NCI-H1417 treated with DMSO at 0.1 percent for 48 hours (cell line): ENCODE results near the gene CPA4.

Source experiments
- DNase-seq: peaks from one replicate; lab custom pipeline; 2025; lab: John Stamatoyannopoulos, UW

CPA4 gene

DNA sequence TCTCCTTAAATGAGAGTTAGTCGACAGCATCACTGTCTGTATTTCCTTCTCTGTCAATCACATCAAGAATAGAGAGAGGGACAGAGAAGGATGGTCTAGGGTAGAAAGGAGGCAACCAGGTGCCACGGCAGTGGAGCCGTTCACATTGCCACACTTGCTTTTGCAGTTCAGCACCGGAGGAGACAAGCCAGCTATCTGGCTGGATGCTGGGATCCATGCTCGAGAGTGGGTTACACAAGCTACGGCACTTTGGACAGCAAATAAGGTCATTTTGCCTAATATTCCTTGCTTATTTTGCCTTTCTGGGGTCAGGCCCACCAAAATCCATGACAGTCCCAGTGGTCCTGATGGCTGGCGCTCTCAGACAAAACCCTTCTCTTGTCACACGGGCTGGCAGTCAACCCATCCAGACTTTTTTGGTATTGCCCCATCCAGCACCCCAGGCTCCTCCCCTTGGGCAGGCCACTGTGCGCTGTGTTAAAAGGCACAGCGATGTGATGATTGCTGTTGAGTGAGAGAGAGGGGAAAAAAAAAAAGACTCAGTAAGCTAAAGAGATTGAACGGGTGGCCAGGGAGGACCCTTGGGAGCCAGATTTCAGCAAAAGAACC is 17.9 kb upstream of the CPA4 start:
- DNase-seq: no peak

DNA sequence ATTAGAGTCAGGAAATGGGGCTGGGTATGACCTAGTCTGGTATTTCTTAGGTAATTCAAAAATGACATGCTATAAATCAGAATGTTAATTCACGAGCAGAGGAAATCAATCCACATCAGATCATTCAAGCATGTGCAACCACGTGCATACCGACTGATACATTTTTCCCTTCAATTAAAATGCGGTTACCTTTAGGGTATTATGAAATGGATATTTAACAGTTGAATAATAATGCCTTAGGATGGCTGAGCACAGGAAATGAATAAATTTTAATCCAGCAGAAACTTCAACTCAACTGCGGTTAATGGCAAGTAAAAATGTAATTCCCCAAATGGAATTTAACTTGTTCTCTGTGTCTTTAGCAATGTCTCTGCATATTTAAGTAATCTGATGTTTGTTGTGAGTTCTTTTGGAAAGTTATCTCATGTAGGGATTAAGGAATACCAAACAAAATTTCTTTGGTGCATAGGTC is 17.1 kb upstream of the CPA4 start:
- DNase-seq: no peak

DNA sequence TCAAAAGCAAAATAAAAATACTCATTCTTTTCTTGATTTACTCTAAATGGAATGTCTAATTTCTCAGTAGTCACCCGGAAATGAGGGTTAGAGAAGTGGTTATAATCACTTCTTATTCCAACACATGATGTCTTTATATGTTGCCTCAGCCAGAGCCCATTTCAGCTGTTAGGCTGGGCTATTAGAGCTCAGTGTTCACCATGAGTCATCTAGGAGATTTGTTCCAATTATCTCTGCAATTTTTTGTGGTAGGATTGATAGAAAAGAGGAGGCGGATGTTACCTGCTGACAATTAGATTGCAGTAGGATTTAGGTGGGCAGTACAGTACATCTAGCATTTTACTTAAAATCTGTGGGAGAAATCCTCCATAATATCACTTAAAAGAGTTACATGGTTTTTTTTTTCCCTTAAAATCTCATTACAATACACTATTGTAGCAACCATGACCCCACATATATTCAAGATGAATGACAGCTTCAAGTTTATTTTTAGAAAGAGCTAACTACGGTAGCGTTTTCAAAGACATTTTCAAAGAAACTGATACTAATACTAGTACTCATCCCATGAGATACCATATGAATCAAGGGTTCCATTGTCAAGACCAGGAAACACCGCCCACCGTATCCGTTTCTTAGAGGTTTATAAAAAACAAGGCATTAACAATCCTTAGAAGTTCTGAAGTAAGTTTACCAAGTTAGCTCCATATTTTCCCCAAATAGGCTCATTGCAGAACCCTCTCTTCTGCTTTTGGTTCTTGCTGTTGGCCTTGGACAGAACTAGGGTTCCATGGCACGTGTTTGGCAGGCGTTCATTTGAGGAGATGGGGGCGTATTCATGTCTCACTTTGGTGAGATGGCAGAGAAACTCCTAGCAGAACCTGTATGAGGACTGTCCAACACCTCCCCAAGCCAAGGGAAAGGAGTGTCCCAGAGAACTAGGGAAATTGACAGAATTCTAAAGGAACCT is 15.9 kb upstream of the CPA4 start:
- DNase-seq: no peak

DNA sequence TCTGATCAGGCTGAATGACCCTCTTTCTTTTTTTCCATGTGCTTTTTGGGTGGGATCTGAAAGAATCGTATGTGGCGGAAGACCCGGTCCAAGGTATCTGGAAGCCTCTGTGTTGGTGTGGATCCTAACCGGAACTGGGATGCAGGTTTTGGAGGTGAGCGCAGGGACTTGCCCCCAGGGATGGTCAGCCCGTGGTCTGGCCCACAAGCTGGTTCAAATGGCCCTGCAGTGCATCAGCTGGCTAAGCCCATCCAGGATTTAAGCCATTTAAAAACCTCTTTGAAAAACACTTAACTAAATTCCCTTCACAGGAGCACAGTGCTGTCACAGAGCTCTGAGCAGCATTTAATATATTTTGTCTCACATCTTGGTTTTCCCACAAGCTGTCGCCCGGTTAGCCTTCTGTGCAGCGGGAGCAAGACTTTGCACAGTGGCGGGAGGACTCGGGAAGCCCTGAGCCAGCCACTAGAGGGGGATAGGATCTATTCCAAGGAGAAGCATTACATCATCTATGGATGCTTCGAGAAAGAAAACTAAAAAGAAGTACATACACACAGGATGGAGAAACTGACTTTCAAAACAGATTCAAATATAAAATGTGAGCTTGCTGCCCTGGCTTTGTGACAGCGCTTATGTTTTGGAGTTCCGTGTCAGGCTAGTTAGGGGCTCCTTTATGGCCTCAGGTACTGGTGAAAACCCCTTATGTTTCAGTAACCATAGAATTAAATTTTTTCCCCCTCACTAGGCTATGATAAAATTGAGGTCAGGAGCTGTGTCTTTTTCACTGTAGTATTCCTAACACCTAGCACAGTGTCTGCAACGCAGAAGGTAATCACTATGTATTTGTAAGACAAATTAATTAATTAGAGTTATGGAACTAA is 15.0 kb upstream of the CPA4 start:
- no peak for DNase-seq

DNA sequence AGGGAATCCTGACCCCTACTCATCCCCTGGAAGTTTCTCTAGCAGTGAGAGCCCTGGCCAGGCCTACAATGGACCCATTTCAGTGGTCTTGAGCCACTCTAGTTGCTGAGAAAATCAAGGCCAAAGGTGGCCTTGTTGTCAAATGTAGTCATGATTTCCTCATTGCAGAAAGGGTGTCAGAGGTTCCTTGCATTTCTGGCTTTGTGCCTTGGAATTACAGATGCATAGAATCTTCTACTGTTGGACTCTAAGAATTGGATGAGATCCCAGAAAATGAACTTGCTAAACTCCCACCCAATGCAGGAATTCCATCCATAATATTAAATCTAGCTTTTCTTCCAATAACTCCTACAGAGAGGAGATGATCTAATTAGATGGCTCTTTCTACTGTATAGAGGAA is 14.1 kb upstream of the CPA4 start:
- DNase-seq: no peak

DNA sequence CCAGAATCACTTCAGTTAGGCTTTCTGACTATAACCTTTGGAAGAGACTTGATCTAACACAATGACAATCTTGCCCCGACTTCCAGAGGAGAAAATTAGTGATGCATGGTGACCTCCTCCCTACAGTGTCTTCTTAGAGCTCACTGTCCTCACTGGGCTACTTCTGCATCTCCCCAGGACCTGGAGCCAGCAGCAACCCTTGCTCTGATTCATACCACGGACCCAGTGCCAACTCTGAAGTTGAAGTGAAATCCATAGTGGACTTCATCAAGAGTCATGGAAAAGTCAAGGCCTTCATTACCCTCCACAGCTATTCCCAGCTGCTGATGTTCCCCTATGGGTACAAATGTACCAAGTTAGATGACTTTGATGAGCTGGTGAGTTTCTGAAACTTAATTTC is 13.7 kb upstream of the CPA4 start:
- no peak for DNase-seq

DNA sequence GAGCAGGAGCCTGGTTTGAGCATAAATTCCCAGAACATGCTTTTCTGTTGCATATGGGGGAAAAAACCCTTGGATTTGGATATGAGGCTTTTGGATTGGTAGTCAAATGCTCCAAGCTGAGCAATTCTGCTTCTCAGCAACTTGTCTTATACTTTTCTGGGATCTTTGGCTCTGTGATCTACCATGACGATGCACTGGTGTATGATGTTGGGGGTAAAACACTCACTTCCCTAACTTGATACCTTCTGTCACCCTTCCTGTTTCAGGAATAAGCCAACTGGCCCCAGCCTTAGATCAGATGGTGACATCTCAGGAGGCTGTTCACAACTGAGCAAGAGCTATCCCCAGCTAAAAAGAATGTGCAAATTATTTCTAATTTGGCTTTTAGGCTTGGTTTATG is 13.1 kb upstream of the CPA4 start:
- no peak for DNase-seq

DNA sequence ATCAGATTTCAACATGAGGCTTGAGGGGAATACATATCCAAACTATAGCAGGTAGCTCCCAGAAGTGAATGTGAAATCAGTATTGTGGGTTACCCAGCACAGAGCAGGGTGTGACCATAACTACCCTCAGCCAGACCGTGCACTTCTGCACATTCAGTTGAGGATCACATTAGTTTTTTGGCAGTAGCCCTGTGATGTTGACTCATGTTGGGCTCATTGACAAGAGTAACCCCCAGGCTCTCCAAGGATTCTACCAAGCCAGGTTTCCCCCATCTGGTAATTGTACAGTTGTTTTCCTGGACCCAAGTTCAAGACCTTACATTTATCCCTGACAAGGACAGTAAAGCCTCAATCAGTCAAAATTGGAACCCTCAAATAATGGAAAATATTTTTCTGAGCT is 11.7 kb upstream of the CPA4 start:
- DNase-seq: no peak

DNA sequence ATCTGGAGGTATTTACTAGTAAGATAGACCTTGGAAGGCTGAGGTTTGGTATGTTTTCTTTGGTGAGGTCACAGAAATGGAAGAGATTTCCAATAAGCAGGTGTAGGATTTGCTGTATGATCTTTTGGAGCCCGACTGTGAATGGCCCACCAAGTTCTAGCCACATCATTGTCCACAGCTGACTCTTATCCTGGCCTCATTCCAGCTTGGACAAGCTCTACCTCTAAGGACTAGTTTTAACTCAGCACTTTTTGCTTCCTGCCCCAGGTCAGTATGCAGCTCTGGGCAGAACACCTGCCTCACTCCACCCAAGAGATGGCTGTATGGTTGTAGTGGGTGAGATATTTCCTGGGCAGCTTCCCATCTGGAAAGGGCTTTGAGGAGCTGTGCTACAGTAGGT is 6.1 kb upstream of the CPA4 start:
- DNase-seq: no peak

DNA sequence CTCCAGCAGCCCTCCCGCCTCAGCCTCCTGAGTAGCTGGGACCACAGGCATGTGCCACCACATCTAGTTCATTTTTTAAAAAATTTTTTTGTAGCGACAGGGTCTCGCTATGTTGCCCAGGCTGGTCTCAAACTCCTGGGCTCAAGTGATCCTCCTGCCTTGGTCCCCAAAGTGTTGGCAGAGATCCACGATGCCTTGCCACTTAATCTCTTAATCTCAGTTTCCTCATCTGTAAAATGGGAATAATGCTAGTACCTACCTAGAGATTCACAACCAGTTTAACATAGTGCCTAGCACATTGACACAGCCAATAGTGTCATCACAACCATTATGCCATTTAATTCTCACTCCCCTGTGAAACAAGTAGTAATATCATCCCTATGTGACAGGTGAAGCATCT is 4.8 kb upstream of the CPA4 start:
- no peak for DNase-seq

DNA sequence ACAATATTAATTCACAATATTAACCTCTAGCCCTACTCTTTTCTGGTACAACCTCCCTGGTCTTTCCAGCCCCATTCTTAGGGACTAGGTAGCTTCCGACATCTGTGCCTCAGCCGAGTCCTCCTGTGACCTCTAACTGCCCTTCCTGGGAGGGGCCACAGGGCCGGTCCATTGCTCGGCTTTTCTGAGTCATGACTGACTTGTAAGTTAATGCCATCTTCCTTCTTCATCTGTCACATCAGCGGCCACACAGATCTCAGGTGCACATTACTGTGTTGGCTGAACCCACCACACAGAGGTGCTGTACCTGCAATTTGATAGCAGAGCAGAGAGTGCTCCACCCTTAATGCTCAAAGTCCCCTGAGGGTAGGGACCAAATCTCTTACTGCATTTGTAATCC is 4.1 kb upstream of the CPA4 start:
- no peak for DNase-seq

DNA sequence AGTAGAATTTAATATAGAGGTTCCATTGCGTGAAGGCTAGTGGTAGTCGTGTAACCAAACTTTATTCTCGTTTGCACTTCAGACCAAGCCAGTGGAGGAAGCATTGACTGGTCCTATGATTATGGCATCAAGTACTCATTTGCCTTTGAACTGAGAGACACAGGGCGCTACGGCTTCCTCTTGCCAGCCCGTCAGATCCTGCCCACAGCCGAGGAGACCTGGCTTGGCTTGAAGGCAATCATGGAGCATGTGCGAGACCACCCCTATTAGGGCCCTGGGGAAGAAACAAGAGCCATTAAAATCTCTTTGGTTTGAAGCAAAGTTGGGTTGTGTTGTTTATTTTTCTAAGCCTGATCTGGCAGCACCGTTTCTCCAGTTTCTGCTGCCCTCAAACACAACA is 3.5 kb upstream of the CPA4 start:
- DNase-seq: no peak

DNA sequence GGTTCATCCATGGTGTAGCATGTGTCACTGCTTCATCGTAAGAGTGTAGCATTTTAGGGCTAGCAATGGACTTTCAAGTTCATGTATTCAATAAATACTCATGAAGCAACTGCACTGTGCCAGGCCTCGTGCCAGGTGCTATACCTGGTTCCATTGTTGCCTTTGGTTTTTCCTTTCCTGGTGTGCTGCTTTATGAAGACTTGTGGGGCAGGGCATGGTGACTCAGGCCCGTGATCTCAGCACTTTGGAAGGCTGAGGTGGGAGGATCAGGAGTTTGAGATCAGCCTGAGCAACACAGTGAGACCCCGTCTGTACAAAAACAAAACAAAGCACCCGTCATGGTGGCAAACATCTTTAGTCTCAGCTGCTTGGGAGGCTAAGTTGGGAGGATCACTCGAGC is 2.2 kb upstream of the CPA4 start:
- no peak for DNase-seq

DNA sequence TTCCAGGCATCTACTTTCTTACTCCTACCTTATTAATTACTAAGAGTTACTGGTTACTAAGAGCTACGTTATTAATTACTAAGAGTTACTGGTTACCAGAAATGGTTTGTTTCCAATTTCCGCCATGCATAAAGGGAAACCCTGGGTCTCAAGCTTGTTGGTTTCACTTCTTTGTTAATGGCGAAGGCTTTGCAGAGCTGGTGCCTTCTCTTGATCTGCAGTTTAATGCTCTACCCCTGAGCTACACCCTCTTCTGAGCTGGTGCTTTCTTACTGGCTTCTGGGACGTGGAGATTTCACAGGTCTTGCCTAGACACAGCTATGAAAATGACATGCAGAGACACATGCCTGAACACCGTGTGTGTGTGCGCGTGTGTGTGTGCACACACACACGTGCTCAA is 560 bp downstream of the CPA4 start:
- DNase-seq: no peak

DNA sequence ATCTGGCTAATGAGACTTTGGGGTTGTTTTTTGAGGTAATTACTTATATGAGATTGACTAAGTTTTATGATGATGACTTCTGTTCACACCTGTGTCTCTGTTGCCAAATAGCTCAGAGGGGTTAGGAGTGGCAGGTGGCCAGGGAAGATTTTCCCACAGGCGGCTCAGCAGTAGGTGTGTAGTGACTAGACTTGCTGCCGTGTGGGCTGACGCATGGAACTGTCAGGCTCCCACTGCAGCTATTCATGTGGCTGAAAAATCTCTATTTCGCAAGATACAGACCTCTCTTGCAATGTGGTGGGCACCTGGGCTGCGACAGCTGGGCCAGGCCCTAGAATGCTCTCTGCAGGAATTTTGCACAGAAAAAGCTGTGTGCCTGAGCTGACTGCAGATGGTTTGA is 1.4 kb downstream of the CPA4 start:
- DNase-seq: no peak

DNA sequence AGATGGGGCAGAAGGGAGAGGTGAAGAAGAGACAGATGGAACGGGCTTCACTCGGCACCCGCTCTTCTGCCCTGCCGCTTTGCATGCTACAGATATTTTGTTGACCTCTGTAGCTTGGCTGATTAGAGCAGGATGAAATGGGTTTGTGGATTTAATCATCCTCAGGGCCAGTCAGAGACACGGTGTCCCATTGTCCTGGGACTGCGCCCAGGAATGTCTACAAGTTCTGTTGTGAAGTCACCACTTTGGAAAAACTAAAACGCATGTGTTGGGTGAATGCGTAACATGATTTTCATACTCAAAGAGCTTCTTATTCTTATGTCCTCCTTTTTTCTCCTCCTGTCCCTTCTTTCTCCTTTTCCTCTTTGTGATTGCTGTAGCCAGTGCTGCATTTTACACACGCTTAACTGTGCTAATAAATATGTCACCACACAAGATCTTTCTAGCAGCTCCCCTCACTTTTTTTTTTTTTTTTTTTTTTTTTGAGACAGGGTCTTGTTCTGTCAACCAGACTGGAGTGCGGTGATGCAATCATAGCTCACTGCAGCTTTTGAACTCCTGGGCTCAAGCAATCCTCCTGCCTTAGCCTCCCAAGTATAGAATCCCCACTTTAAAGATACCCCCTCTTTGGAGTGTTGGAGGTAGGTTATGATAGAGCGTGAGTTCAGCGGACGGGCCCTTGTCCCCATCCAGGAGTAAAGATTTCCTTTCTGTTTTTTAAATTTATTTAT is 3.4 kb downstream of the CPA4 start:
- no peak for DNase-seq

DNA sequence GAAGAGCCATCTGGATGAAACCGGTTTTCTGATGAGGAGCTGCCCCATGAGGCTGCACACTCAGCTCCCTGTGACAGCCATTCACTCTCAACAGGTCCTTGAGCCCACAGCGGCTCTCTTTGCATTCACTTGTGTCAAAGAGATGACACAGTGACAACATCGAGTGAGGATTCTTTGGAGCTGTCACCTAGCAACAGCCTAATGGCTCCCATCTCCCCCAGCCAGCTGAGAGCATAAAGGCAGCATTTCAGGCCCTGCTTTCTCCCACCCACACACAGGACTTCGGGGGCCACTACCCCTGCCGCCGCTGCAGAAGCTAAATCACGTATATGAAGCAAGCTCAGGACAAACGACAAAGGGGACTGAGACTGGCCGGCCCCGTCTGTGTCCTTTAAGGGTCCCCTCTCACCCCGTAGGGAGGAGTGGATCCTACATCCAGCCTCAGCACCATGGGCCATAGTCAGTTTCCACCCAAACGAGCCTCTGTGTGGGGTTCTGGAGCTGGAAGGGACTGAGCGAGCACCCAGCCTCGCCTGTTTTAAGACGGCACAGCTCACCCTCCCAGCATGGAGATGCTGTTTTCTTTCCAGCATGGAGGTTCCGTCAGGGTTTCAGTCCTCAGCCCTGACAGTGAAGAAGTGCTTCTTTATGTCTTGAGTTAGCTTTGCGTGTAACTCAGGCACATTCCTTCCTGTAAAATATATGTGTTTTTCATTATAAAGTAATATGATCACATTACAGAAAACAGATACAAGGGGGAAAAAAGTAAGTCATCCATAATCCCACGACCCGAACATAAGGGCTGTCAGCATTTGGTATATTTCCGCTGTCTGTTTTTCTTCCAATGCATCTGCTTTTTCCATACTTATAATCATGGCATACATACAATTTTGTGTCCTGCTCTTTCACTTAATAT is 4.9 kb downstream of the CPA4 start:
- no peak for DNase-seq

DNA sequence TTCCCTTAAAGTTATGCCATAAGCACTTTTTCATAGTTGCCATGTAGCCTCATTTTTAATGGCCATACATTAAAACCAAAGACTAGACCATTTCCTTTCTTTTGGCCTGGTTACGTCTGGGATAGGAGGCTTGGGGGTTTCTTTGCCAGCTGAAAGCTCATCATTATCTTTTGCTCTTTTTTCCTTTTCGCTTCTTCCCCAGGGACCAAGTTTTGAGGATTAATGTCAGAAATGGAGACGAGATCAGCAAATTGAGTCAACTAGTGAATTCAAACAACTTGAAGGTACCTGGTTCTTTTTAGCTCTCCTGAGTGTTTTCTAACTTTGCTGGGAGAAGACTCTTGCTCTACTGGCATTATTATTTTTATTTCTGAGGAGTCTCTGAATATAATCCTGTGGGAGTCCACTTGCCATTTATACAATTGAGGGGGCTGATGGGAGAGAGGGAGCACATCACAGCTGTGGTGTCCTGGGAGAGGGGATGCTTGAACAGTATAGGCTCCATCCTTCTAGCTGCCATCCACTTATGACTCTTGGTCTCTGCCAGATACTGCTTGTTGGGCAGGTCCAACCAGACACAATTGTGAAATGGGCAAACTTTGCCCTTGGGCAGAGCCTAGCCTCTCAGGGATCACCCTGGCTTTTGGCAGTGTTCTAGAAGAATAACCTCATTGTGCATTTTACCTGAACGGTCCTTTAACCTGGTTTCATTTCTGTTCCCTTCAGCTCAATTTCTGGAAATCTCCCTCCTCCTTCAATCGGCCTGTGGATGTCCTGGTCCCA is 5.8 kb downstream of the CPA4 start:
- no peak for DNase-seq

DNA sequence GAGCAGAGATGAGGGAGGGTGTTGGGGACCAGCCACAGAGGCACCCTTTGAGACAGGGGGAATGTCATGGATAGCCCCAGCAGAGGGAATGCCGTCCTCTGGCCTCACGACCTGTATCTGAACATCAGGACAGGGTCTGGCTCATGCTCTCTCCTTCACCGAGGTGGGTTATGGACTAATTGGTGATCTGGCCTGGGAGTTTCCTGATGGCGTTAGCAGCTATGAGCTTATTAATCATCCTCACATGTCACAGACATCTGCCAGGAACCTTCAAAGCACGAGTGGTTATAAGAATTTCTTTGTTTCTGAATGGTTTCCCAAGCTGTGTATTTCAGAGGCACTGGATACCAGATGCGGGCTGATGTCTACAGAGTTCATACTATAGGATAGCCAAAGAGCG is 6.9 kb downstream of the CPA4 start:
- no peak for DNase-seq

DNA sequence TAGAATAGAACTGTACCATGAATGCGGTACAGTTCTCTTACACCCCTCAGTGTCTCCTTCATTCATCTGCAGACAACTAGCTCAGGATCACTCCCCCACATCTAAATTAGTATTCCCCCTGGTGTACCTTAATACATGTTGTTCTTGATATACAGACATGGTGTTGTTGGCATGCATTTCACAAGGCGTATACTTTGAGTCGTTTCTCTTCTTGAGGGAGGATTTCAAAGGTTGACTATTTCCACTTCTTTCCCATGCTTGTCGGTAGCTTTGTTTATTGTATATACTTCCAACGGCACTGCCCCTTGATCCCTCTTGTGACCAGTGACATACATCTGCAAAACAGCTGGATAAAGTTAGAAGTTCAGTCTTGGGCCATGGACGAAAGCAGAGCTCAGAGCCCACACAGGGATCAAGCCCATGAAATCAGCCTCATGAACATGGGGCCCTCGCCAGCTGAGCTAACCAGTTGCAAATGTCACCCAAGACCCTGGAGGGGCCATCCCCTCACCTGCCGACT is 8.6 kb downstream of the CPA4 start:
- DNase-seq: no peak
